HepG2 (cell line): Measurements from ENCODE around the gene PAX4. TPM values are rescaled to one million over a fixed set of nuclear protein-coding genes. Genes with fewer than 3 reads are reported as not detected.

Experiments used
- BCL3 ChIP-seq: sonication (generic); formaldehyde crosslinking; IDR thresholded peaks from 2 replicates; pipeline ENCODE4 v1.5.1; 2020; ENCODE audit warnings: mild to moderate bottlenecking, missing genetic modification reagents, moderate library complexity
- HDAC6 ChIP-seq: fragments of 200-600 bp; sonication (generic); IDR thresholded peaks from 2 replicates; pipeline ENCODE4 v1.7.0; 2017; ENCODE audit warnings: mild to moderate bottlenecking, antibody characterized with exemption, low read length, low read depth
- HES4 ChIP-seq: sonication (generic); formaldehyde crosslinking; IDR thresholded peaks from 2 replicates; pipeline ENCODE4 v1.9.0; 2021; ENCODE audit warnings: mild to moderate bottlenecking, missing genetic modification reagents, borderline replicate concordance
- KLF12 ChIP-seq: sonication (generic); formaldehyde crosslinking; IDR thresholded peaks from 2 replicates; pipeline ENCODE4 v1.4.0; 2020; ENCODE audit warnings: missing genetic modification reagents, borderline replicate concordance
- KLF13 ChIP-seq: sonication (generic); formaldehyde crosslinking; IDR thresholded peaks from 2 replicates; pipeline ENCODE4 v1.4.0; 2020; ENCODE audit warnings: mild to moderate bottlenecking, missing genetic modification reagents
- NR2F1 ChIP-seq, 2 experiments: fragments of 450-650 bp in 1 of 2; formaldehyde crosslinking in 1 of 2; IDR thresholded peaks; 2 replicates each; pipeline versions ENCODE4 v1.5.0 to v1.6.1; 2016 to 2020; ENCODE audit warnings: mild to moderate bottlenecking in 1 of 2, missing compliant biosample characterization in 1 of 2, missing genetic modification reagents in 1 of 2, moderate library complexity in 1 of 2
- REST ChIP-seq, 2 experiments: IDR thresholded peaks; 2 replicates each; pipeline ENCODE4 v1.6.1; 2011 to 2012; ENCODE audit warnings: low read length in 2 of 2, borderline replicate concordance in 1 of 2, low read depth in 1 of 2, mild to moderate bottlenecking in 1 of 2, moderate library complexity in 1 of 2
- TARDBP ChIP-seq: sonication (generic); formaldehyde crosslinking; IDR thresholded peaks from 2 replicates; pipeline ENCODE4 v1.8.0; 2022; ENCODE audit warnings: mild to moderate bottlenecking, missing genetic modification reagents
- TCF7 ChIP-seq: sonication (generic); IDR thresholded peaks from 2 replicates; pipeline ENCODE4 v1.6.1; 2016; ENCODE audit warnings: antibody characterized with exemption, low read depth
- TOE1 ChIP-seq: sonication (generic); formaldehyde crosslinking; IDR thresholded peaks from 2 replicates; pipeline ENCODE4 v1.4.0; 2020; ENCODE audit warnings: mild to moderate bottlenecking, missing genetic modification reagents
- ZBTB20 ChIP-seq: sonication (generic); formaldehyde crosslinking; IDR thresholded peaks from 2 replicates; pipeline ENCODE4 v1.8.1; 2023; ENCODE audit warnings: missing genetic modification reagents, low read depth, mild to moderate bottlenecking, borderline replicate concordance
- ZBTB7B ChIP-seq: sonication (generic); formaldehyde crosslinking; IDR thresholded peaks from 2 replicates; pipeline ENCODE4 v1.4.0; 2020; ENCODE audit warnings: missing genetic modification reagents
- ZBTB8A ChIP-seq: sonication (generic); formaldehyde crosslinking; IDR thresholded peaks from 2 replicates; pipeline ENCODE4 v1.4.0; 2020; ENCODE audit warnings: mild to moderate bottlenecking, low read depth, missing genetic modification reagents, borderline replicate concordance
- ZFP36L1 ChIP-seq: sonication (generic); formaldehyde crosslinking; IDR thresholded peaks from 2 replicates; pipeline ENCODE4 v1.8.0; 2022; ENCODE audit warnings: mild to moderate bottlenecking, missing genetic modification reagents, moderate library complexity
- ZNF230 ChIP-seq: sonication (generic); formaldehyde crosslinking; IDR thresholded peaks from 2 replicates; pipeline ENCODE4 v1.4.0; 2020; ENCODE audit warnings: mild to moderate bottlenecking, missing genetic modification reagents
- ZNF274 ChIP-seq: sonication (generic); formaldehyde crosslinking; IDR thresholded peaks from 2 replicates; pipeline ENCODE4 v1.5.1; 2020; ENCODE audit warnings: mild to moderate bottlenecking, missing genetic modification reagents
- ZNF430 ChIP-seq: sonication (generic); formaldehyde crosslinking; IDR thresholded peaks from 2 replicates; pipeline ENCODE4 v1.9.0; 2021; ENCODE audit warnings: mild to moderate bottlenecking, missing genetic modification reagents
- ZNF441 ChIP-seq: sonication (generic); formaldehyde crosslinking; IDR thresholded peaks from 2 replicates; pipeline ENCODE4 v1.7.0; 2021; ENCODE audit warnings: missing genetic modification reagents, borderline replicate concordance
- ZNF543 ChIP-seq: sonication (generic); formaldehyde crosslinking; IDR thresholded peaks from 2 replicates; pipeline ENCODE4 v1.4.0; 2020; ENCODE audit warnings: mild to moderate bottlenecking, missing genetic modification reagents
- ZNF546 ChIP-seq: sonication (generic); formaldehyde crosslinking; conservative IDR thresholded peaks from 2 replicates; pipeline ENCODE4 v1.8.1; 2023; ENCODE audit warnings: mild to moderate bottlenecking, missing genetic modification reagents
- ZNF563 ChIP-seq: sonication (generic); formaldehyde crosslinking; IDR thresholded peaks from 2 replicates; pipeline ENCODE4 v1.8.0; 2022; ENCODE audit warnings: mild to moderate bottlenecking, moderate library complexity, missing genetic modification reagents
- ZNF576 ChIP-seq: sonication (generic); formaldehyde crosslinking; IDR thresholded peaks from 2 replicates; pipeline ENCODE4 v1.4.0; 2020; ENCODE audit warnings: mild to moderate bottlenecking, missing genetic modification reagents
- ZNF615 ChIP-seq: sonication (generic); formaldehyde crosslinking; IDR thresholded peaks from 2 replicates; pipeline ENCODE4 v1.5.0; 2020; ENCODE audit warnings: mild to moderate bottlenecking, missing genetic modification reagents, borderline replicate concordance
- ZNF713 ChIP-seq: sonication (generic); formaldehyde crosslinking; IDR thresholded peaks from 2 replicates; pipeline ENCODE4 v1.4.0; 2020; ENCODE audit warnings: mild to moderate bottlenecking, missing genetic modification reagents
- polyA plus RNA-seq, 8 experiments: library from polyadenylated mRNA; depleted of rRNA in 3 of 8; stranded (reverse) in 7 of 8; unstranded in 1 of 8; fragments of >200 nt; fragmentation: Illumina TruSeq in 4 of 8; extraction: Trizol in 4 of 8; gene quantifications; 2 replicates each; pipeline versions ENCODE4 v1.2.1 to v1.2.3, GENCODE V29; 2011 to 2016; ENCODE audit warnings: low read depth in 4 of 8, missing spikeins in 1 of 8, mixed read lengths in 1 of 8; ENCODE audit not compliant: insufficient read depth in 1 of 8
- total RNA-seq, 5 experiments: library from RNA; depleted of rRNA; stranded (reverse); fragments of >200 nt; fragmentation: Illumina TruSeq; extraction: Trizol; gene quantifications; 2 replicates each; pipeline ENCODE4 v1.2.3, GENCODE V29; 2016; ENCODE audit warnings: low read depth in 1 of 5

PAX4 gene
- total and polyA plus RNA-seq, 2 of the 13 experiments (the other 11 are each of a cell fraction or from before 2014, with no cell fraction given): not detected

- peak in 1 of 2 experiments; percentile 42; a peak in 1 of 4 replicates for TF ChIP-seq REST (IDR thresholded peaks at IDR 0.05; ENCODE audit: borderline replicate concordance in 1 of 2, low read depth in 1 of 2, low read length in 2 of 2)
- TF ChIP-seq TOE1 (CRISPR knock-in tag): no peak
- peak; percentile 42; the same call in 1 of the 2 replicates for TF ChIP-seq KLF13
- 0 out of 2 replicates have a peak, but pooled peaks have one; percentile 16 for TF ChIP-seq HES4
- TF ChIP-seq TCF7: no peak
- peak; percentile 57; the same call in 1 of the 2 replicates for TF ChIP-seq ZNF576 (CRISPR knock-in tag)
- TF ChIP-seq HDAC6: no peak
- 0 out of 2 replicates have a peak, but pooled peaks have one; percentile 21 for TF ChIP-seq ZBTB7B (CRISPR knock-in tag)
- peak; percentile 74; the same call in 1 of the 2 replicates for TF ChIP-seq ZNF543 (CRISPR knock-in tag)
- 0 out of 2 replicates have a peak, but pooled peaks have one; percentile 45 for TF ChIP-seq TARDBP (CRISPR knock-in tag)
- TF ChIP-seq ZNF563 (CRISPR knock-in tag): peak; percentile 28; the same call in 1 of the 2 replicates
- TF ChIP-seq ZBTB8A (CRISPR knock-in tag): no peak
- no peak for TF ChIP-seq ZBTB20
- TF ChIP-seq ZNF274 (CRISPR knock-in tag): peak; percentile 72; the same call in 1 of the 2 replicates
- TF ChIP-seq ZNF230: peak; percentile 48; the same call in 1 of the 2 replicates
- TF ChIP-seq ZNF430 (CRISPR knock-in tag): 0 out of 2 replicates have a peak, but pooled peaks have one; percentile 55
- no peak; the same call in 1 of the 2 replicates for TF ChIP-seq ZNF546 (CRISPR knock-in tag)
- TF ChIP-seq BCL3: no peak
- peak; percentile 56; the same call in 1 of the 2 replicates for TF ChIP-seq KLF12 (CRISPR knock-in tag)
- TF ChIP-seq ZFP36L1: 0 out of 2 replicates have a peak, but pooled peaks have one; percentile 65
- no peak for TF ChIP-seq ZNF615 (CRISPR knock-in tag)
- TF ChIP-seq ZNF441 (CRISPR knock-in tag): 0 out of 2 replicates have a peak, but pooled peaks have one; percentile 25
- TF ChIP-seq ZNF713: 0 out of 2 replicates have a peak, but pooled peaks have one; percentile 77
- TF ChIP-seq NR2F1 (CRISPR knock-in tag; IDR thresholded peaks at IDR 0.05): no peak
These were observed 32.6 kb downstream of the PAX4 start, which contains the start of gene GCC1 (continued) for GRCh38 chr7:127585044-127585953.
